ENCODE results near the gene SNAPC1. TPM values are rescaled to one million over a fixed set of nuclear protein-coding genes. Genes with fewer than 3 reads are reported as not detected.
"Not testable (repeated sequence)": the region's sequence is repeated elsewhere in the genome, so short reads cannot be mapped to it uniquely, and the experiment has no call there.

The SNAPC1 gene, protein sequence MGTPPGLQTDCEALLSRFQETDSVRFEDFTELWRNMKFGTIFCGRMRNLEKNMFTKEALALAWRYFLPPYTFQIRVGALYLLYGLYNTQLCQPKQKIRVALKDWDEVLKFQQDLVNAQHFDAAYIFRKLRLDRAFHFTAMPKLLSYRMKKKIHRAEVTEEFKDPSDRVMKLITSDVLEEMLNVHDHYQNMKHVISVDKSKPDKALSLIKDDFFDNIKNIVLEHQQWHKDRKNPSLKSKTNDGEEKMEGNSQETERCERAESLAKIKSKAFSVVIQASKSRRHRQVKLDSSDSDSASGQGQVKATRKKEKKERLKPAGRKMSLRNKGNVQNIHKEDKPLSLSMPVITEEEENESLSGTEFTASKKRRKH
- 12.3 and 20.4 TPM in 2 replicates for total RNA-seq

DNA sequence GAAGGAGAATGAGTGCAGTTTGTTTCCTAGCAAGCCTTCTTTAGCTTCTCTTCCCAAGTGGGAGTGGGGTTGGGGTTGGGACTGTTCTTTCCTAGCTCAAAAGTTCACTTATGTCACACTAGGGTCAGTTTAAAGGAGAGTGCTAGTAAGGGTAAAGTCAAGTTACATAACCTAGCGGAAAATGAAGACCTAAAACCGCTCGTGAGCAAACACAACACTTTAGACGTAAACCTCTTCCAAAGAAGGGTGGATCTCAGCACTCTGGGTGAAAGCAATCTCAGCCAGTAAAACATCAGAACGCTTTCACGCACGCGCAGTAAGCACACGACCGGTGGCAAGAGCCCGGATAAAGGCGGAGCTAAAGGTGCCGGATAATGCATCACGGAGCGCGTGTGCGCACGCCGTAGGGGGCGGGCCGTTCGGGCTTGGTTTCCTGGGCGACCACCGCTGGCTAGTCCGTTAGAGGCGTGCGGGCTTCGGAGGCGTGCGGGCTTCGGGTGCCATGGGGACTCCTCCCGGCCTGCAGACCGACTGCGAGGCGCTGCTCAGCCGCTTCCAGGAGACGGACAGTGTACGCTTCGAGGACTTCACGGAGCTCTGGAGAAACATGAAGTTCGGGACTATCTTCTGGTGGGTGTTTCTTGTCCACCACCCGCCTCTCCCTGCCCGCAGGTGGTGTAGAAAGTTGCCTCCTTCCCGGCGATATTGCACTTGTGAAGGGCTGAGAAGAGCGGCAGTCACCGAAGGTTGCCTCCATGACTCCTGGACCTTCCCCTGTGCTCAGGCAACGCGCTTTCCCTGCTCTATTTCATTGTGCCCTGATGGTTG is at the start of gene SNAPC1:
SNAPC1 (plus strand) TSS at position 462 of the 828 bp plus-strand sequence; CDS start at position 503, 41 bp downstream.
- DNase-seq (ENCODE audit: low read depth, low spot score) = peak; percentile 87

DNA sequence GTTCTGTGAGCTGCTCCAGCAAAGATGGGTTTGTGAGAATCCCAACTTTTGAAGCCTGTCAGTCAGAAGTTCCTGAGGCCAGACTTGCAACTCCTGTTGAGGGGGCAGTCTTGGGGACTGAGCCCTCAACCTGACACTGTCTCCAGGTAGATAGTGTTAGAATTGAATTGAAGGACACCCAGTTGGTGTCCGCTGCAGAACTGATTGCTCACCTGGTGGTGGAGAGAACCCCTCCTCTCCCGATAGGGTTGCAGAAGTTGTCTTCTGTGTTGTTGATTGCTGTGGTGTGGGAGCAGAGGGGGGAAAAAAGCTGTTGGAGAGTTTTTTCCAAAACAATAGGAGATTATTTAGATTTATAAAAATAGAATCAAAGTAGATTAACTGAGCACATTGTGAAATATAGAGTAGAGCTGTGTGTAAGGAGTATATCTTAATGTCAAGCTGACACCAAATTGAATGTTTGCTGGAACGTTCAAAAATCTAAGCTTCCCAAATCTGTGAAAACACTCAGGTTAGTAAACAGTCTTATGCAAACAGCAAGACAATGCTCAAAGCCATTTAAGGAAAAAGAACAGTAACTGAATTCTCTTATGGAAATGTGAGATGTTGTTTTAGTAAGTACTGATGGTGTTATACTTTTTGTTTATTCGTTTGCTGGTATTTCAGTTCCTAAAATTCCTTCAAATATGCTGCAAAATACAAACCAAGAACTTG is 48.3 kb upstream of the SNAPC1 start:
- no peak for DNase-seq (ENCODE audit: low read depth, low spot score)

DNA sequence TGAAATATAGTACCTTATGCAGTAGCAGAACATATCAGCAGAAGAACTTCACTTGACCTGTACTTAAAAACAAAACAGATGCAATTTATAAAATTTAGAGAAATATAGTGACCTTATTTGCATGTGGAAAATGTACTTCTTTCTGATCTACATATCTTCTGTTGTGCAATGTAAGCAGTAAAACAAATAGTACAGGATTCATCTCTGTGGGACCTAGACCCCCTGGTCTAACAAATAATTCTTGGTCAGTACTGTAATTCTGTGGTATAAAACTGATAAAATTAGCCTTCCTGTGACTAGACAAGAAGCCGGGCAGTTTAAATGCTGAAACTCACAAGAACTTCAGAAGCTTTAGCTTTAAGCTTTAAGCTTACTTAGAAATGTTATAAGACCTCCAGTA is 45.3 kb upstream of the SNAPC1 start:
- no peak for DNase-seq (ENCODE audit: low read depth, low spot score)

DNA sequence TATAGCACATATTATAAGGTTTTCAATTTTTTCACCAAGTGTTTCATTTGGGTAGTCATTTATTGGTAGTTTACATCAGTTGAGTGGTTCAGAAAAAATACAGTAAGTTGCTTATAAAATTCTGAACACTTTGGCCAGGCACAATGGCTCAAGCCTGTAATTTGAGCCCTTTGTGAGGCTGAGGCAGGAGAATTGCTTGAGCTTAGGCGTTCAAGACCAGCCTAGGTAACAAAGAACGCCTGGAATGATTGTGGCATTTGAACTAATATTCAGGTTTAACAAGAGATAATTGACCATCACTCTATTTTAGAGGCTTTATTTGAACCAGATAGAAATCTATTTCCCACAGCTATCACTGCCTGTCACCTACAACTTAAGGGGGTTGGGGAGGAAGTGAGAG is 44.2 kb upstream of the SNAPC1 start:
- DNase-seq (ENCODE audit: low read depth, low spot score) = no peak

DNA sequence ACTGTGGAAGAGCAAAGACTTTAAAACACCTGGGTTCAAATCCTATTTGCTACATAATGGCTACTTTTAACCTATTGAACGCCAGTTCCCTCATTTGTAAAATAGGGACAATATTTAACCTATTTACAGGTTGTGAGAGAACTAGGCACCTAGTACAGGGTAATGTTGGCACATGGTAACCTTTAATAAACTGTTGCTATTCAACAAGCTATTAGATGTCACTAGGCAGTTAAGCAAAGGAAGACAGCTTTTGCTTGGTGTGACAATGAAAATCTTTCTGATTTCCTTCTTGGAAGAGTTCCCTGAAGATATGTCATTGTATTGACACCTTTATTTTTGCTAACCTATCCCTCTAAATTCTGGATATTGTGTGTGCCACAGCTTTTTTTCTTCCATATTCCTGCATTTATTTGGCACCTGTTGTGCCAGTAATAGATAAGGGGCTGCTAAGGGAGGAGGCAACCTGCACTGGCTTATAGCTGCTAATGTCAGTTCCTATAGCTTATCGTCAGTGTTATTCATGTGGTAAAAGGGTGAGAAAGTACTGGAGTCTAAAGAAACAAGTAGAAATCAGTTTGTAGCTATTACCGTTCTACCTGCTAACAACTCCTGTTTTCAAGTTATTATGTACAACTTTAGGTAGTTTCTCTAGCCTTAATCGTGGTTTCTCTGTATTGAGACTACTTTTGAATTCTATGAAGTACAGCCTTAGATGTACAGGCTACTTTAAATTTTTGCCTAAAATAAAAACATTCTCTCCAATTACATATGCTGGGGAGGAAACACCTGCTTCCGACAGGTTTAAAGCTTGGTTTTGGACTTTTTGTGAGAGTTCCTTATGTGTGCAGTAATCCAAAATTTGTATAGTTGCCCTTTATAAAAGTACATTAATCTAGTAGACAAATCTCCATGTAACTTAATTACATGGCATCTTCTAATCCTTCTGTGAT is 42.6 kb upstream of the SNAPC1 start:
- DNase-seq (ENCODE audit: low read depth, low spot score) = no peak

DNA sequence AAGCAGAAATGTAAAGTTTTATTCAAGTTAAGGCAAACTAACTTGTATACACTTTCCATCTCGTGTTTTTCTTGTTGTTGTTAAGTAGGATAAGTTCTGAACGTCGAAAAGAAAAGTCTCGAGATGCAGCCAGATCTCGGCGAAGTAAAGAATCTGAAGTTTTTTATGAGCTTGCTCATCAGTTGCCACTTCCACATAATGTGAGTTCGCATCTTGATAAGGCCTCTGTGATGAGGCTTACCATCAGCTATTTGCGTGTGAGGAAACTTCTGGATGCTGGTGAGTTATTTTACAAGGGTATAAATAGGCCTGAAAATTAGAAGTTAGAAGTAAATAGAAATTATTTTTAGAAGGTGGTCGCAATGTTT is 41.9 kb upstream of the SNAPC1 start:
- no peak for DNase-seq (ENCODE audit: low read depth, low spot score)

DNA sequence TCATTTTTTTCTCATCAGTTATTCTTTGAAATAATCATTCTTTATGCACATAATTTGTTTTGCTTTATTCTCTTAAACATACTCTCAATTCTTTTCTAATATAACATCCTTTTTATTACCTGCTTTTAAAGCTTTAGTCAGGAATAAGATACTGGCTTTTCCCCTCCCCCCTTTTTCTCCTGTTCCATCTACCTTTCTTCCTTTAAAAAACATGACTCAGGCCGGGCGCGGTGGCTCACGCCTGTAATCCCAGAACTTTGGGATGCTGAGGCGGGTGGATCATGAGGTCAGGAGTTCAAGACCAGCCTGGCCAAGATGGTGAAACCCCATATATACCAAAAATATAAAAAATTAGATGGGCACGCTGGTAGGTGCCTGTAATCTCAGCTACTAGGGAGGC is 41.5 kb upstream of the SNAPC1 start:
- no peak for DNase-seq (ENCODE audit: low read depth, low spot score)

DNA sequence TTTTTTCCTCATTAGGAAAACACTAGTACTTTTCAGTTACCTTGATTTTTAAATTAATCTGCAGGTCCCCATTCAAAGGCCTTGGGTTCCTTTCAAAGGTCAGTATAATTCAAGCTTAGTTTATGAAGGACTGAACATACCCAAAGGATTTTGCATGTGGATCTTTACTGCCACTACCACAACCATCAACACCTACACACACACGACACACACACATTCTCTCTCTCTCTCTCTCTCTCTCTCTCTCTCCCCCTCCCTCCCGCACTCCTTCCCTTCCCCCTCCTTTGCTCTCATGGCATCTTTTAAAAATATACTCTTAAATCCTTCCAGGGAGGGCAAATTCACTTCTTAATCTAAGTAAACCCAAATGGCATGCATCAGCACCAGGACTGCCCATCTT is 38.1 kb upstream of the SNAPC1 start:
- DNase-seq (ENCODE audit: low read depth, low spot score) = no peak

DNA sequence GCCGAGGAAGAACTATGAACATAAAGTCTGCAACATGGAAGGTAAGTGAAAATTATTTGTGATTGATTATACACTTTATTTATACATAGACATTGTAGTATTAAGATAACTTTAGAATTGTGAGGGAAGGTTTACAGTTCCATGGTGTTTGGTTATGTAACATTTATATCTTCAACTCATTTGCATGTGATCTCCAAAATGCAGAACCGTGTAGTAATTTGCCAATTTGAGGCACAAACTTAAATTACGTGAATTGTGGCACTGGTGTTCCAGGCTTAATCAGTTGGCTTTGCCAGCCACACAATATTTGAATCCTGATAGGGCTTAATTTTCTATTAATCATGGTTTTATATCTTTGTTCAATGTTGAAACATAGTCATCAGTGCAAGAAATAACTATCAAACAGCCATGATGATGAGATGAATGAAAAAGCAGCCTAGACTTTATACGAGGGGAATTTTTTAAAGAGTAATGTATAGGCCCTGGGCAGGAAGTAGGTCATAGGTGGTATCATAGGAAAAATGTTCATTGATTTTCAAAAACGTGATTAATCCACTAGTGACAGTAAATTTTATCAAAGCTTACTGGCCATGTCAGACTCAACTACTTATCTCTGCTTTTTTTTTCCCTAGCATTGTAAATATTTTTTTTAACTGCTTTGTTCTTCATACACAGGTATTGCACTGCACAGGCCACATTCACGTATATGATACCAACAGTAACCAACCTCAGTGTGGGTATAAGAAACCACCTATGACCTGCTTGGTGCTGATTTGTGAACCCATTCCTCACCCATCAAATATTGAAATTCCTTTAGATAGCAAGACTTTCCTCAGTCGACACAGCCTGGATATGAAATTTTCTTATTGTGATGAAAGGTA is 35.2 kb upstream of the SNAPC1 start:
- DNase-seq (ENCODE audit: low read depth, low spot score) = no peak

DNA sequence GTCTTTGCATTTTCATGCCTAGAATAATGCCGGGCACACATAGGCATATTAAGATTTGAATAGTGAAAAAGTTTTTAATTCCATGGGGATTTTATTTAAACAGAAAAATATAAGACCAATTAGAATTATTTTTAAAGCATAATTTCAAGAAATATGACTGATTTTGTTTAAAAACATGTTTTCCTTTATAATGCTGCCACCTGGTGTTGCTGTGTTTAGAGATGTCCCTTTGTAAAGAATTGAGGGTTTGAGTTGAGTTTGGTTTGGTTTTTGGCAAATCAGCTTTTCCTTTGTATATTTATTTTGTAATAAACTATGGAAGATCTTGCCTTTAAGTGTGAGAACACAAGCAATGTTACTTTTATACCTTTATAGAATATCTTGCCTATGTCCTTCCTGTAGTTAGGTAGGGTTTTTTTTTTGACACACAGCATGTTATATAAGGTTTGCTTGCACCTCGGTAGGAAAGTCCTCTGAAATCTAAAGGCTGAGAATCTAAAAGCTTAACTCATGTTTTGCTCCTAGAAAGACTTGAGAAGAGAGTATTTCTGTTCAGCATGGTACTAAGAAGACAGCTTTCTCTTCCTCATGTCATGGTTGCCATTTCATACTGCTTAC is 31.4 kb upstream of the SNAPC1 start:
- DNase-seq (ENCODE audit: low read depth, low spot score) = no peak

DNA sequence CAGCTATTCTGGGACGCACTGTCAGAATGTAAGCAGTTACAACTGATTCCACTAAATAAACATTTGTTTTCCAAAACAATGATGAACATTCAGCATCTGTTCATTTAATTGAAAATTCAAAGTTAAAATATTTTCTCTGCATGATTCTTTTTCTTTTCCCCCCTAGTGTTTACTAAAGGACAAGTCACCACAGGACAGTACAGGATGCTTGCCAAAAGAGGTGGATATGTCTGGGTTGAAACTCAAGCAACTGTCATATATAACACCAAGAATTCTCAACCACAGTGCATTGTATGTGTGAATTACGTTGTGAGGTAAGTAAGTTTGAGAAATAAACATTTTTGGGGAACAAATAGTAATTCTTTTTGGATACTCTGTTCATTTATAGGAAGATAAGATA is 28.2 kb upstream of the SNAPC1 start:
- DNase-seq (ENCODE audit: low read depth, low spot score) = no peak

DNA sequence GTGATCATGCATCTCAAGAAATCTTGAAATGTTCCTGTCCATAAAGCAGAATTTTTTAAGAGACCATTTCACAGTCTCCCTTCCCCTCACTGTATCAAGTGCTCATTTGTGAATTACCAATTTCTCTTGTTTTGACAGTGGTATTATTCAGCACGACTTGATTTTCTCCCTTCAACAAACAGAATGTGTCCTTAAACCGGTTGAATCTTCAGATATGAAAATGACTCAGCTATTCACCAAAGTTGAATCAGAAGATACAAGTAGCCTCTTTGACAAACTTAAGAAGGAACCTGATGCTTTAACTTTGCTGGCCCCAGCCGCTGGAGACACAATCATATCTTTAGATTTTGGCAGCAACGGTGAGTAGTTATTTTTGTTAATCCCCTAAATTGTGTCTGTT is 25.5 kb upstream of the SNAPC1 start:
- no peak for DNase-seq (ENCODE audit: low read depth, low spot score)

DNA sequence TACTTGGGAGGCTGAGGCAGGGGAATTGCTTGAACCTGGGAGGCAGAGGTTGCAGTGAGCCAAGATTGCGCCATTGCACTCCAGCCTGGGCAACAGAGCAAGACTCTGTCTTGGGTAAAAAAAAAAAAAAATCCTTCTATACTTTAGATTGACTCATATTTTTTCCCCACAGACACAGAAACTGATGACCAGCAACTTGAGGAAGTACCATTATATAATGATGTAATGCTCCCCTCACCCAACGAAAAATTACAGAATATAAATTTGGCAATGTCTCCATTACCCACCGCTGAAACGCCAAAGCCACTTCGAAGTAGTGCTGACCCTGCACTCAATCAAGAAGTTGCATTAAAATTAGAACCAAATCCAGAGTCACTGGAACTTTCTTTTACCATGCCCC is 24.3 kb upstream of the SNAPC1 start:
- no peak for DNase-seq (ENCODE audit: low read depth, low spot score)

DNA sequence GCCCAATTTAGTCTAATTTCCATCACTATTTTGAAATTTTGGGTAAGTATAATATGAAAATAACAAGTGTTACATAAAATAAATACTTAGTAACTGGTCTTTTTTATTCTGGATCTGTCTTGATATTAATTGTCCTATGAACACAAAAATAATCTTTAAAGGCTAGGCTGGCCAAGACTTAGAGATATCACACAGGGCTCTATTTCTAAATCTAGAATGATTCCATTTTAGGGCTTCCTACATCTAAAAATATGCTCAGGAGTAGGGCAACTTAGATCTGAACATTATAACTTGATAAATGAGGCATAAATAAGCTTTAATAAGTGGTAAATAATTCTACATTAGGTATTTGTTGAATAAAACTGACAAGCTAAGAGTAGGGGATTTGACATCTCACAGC is 23.1 kb upstream of the SNAPC1 start:
- no peak for DNase-seq (ENCODE audit: low read depth, low spot score)

DNA sequence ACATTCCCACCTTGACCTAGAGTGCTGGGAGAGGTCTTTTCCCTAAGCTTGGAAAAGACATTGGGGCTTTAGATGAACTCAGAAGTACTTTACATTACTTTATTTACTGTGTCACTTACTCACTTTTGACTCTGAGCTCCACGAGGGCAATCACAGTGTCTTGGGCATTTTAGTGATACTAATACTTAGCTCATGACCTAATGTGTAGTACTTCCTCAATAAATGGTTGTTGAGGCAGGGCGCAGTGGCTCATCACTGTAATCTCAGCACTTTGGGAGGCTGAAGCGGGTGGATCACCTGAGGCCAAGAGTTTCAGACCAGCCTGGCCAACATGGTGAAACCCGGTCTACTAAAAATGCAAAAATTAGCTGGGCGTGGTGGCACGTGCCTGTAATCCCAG is 19.8 kb upstream of the SNAPC1 start:
- no peak for DNase-seq (ENCODE audit: low read depth, low spot score)

DNA sequence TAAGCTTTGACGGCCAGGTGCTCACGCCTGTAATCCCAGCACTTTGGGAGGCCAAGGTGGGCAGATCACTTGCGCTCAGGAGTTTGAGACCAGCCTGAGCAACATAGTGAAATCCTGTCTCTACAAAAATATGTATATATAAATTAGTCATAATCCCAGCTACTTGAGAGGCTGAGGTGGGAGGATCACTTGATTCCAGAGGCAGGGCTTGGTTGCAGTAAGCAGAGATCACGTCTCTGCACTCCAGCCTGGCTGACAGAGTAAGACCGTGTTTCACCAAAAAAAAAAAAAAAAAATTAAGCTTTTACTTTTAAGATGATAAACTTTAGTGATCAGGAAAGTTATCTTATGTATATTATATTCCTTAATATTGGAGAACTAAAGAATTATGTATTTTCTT is 18.0 kb upstream of the SNAPC1 start:
- no peak for DNase-seq (ENCODE audit: low read depth, low spot score)

DNA sequence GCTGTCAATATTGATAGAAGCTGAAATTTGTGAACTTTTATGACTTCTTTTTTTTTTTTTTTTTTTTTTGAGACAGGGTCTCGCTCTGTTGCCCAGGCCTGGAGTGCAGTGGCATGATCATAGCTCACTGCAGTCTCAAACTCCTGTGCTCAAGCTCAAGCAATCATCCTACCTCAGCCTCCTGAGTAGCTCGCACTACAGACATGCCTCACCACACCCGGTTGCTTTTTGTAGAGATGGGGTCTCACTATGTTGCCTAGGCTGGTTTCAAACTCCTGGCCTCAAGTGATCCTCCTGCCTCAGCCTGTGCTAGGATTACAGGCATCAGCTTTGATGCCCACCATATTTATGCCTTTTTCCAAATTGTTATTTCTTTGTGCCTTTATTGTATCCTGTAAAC is 15.9 kb upstream of the SNAPC1 start:
- not testable (repeated sequence) for DNase-seq (ENCODE audit: low read depth, low spot score)

DNA sequence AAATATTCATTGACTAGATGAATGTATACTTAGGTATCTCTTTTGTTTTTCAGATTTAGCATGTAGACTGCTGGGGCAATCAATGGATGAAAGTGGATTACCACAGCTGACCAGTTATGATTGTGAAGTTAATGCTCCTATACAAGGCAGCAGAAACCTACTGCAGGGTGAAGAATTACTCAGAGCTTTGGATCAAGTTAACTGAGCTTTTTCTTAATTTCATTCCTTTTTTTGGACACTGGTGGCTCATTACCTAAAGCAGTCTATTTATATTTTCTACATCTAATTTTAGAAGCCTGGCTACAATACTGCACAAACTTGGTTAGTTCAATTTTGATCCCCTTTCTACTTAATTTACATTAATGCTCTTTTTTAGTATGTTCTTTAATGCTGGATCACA is 15.3 kb upstream of the SNAPC1 start:
- no peak for DNase-seq (ENCODE audit: low read depth, low spot score)

DNA sequence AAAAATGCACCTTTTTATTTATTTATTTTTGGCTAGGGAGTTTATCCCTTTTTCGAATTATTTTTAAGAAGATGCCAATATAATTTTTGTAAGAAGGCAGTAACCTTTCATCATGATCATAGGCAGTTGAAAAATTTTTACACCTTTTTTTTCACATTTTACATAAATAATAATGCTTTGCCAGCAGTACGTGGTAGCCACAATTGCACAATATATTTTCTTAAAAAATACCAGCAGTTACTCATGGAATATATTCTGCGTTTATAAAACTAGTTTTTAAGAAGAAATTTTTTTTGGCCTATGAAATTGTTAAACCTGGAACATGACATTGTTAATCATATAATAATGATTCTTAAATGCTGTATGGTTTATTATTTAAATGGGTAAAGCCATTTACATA is 14.9 kb upstream of the SNAPC1 start:
- DNase-seq (ENCODE audit: low read depth, low spot score) = no peak

DNA sequence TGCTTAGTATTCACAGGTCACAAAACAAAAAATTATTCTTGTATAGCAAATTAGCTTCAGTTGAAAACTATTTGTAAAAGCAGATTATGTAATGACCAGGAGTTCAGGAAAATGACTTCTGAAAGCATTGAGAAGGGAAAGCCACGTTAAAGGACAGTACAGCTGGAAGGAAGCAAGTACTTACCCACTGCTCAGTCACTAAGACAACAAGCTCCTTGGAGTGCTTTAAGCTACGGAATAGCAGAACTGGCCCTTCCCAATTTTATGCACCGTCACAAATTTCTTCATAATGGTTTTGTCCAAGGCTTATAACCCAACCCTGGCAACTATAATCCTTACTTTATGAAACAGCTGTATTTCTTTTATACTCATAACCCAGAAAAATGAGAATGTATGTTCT is 13.0 kb upstream of the SNAPC1 start:
- DNase-seq (ENCODE audit: low read depth, low spot score) = no peak
